HT1080 (cell line): ENCODE results near the gene MYO1D. TPM values are rescaled to one million over a fixed set of nuclear protein-coding genes. Genes with fewer than 3 reads are reported as not detected.
"Not testable (repeated sequence)": the region's sequence is repeated elsewhere in the genome, so short reads cannot be mapped to it uniquely, and the experiment has no call there.

Experiments
- DNase-seq: peaks from one replicate; pipeline ENCODE4 v3.0.0-alpha.2; 2015; ENCODE audit warnings: low read depth
- total RNA-seq: library from RNA; depleted of rRNA; stranded (reverse); fragments of >200 nt; shearing (Covaris generic); gene quantifications from 2 replicates; pipeline ENCODE4 v1.2.3, GENCODE V29; 2014

The MYO1D gene
- total RNA-seq, 1 experiment from 2014 or later: 4.5 TPM

DNA sequence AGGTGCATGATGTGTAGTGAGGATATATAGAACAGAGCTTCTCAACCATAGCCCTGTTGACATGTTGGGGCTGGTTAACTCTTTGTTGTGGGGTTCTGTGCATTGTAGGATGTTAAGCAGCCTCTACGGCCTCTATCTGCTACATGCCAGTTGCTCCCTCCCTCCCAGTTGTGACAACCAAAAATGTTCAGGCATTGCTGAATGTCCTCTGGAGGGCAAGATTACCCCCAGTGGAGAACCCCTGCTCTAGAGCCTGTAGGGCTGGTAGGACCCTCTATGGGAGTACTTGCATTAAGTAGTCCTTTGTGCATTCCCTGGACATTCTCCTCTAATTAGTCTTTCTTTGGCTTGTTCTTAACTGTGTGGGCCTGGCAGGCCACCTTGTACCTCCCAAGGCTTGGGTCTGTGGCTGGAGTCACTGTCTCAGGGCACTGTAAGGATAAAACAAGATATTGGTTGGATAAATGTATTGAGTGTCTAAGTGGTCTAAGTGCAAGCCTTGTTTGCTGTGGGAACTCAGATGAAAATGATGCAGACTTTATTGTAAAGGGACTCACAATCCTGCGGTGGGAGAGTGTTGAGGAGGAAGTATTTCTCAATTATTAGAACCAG lies 19.8 kb upstream of the MYO1D start:
- no peak for DNase-seq

DNA sequence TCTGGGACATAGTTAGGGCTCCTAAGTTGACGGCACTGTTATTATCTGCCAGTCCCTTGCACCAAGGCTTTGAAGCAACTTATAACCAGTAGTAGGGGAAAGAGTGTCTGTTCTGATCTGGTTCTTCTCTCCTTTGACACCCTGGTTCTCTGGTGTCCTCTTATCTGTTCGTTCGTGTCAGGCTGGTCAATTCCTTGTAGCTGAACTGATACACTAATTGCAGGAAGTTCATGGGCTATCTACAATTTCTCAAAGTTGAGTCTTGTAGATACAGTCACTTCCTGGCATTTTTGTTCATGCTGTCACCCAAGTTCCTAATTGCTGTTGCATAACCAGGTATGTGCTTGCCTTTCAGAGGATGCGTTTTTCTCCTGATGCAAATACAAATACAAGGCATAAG lies 17.3 kb upstream of the MYO1D start:
- DNase-seq: no peak

DNA sequence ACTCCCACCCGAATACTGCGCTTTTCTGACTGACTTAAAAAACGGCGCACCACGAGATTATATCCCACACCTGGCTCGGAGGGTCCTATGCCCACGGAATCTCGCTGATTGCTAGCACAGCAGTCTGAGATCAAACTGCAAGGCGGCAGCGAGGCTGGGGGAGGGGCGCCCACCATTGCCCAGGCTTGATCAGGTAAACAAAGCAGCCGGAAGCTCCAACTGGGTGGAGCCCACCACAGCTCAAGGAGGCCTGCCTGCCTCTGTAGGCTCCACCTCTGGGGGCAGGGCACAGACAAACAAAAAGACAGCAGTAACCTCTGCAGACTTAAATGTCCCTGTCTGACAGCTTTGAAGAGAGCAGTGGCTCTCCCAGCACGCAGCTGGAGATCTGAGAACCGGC lies 10.5 kb upstream of the MYO1D start:
- not testable (repeated sequence) for DNase-seq

DNA sequence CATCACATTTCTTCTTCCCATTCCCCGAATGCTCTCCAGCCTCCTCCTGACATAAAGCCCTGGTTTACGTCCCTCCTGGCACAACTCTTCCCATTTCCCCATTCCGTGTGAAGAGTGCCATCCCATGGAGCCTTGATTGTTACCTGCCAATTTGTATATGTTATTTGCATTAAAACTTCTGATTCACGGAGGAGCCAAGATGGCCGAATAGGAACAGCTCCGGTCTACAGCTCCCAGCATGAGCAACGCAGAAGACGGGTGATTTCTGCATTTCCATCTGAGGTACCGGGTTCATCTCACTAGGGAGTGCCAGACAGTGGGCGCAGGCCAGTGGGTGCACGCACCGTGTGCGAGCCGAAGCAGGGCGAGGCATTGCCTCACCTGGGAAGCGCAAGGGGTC lies 10.0 kb upstream of the MYO1D start:
- DNase-seq: not testable (repeated sequence)

DNA sequence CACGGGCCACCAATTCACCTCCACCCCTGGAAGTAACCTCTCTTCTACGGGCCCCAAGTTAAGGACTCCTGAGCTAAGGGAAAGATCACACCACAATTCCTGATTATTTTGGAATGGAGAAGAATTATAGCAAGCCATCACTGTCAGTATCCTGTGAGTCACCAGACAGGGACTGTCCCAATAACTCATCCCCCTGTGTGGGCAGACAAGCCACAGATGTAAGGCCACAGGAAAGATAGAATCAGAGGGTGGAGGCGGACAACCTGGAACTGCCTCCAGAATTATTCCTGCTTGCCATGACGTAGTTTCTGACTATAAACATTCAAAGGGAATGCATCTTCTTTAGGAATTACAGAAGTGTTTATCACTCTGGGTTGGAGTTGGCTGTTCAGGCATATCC lies 5.8 kb upstream of the MYO1D start:
- no peak for DNase-seq

DNA sequence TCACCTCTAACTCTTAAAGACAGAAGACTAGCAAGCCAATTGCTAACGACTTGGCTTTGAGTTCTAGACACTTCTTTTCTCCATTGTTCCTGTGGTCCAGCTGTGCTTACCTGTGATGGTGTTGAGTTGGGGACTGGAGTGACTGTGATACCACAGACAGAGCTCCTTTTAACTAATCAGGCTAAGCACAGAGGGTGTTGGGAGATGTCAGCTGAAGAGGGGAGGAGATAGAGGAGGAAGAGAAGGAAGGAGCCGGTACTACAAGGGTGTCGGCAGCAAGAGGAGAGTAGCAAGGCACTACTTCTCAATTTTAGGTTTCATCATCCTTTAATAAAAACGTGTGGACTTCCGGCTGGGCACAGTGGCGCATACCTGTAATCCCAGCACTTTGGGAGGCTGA lies 5.1 kb upstream of the MYO1D start:
- DNase-seq: no peak

DNA sequence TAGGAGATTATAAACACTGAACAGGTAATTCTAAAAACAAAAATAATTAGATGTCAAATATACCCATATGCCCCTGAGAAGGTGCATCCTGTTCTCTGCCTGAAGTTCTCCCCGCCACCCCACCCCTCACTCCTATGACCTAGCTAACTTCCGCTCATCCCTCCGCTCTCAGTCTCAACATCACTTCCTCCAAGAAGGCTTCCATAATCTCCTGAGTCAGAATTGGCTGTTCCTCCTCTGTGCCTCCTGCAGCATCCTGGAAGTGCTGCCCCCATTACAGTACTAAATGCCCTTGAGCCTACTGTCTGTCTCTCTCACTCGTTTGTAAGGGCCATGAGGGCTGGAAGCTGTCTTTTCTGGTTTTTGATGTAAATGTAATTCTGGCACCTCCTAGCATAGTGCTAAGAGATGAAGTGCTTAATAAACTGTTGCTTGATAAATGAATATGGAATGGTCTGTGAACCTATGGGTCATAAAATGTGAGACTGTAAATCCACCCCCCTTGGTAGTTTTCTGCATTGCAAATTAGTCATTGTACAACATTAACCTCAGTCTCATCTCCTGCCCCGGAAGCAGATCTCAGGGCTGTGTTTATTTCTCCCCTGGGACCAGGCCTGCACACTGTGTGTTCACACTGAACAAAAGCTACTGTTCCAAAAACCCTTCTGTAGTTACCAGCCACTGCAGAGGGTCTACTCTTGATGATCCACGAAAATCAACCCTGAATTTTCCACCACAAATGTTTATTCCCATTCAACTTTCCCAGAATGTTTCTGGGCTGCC lies 3.9 kb upstream of the MYO1D start:
- no peak for DNase-seq

DNA sequence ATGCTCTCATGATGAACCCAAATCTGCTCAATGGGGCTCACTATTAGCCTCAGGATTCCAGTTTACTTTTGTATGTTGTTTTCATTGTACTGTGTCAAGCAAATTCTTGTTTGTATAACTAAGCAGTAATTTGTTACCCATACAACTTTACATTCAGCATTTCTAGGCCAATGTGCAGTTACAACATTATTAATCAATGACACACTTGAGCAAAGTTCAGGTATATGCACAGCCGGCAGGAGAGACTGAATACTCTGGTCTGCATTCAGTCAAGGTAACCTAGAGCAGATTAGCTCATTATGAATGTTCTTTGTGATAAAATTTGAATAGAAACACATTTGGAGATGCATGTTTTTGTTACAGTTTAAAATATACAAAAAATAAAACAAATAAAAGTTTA lies 2.2 kb upstream of the MYO1D start:
- DNase-seq: no peak

DNA sequence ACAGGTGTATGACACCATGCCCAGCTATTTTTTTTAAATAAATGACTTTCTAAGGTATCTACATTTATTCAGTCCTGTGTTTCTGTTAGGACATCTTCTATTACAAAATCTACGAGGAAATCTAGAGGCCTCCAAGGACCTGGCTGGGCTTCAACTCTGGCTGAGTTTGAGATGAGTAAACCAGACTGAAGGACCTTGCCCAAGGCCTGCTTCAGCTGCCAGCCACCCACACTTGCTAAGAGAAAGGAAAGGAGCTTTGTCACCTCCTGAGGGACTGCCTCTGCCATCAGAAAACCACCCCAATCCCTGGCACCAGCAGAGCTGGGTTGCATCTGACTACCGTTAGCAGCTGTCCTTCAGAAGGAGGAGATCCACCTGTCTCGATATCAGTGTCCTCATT lies 1.3 kb upstream of the MYO1D start:
- DNase-seq: no peak

DNA sequence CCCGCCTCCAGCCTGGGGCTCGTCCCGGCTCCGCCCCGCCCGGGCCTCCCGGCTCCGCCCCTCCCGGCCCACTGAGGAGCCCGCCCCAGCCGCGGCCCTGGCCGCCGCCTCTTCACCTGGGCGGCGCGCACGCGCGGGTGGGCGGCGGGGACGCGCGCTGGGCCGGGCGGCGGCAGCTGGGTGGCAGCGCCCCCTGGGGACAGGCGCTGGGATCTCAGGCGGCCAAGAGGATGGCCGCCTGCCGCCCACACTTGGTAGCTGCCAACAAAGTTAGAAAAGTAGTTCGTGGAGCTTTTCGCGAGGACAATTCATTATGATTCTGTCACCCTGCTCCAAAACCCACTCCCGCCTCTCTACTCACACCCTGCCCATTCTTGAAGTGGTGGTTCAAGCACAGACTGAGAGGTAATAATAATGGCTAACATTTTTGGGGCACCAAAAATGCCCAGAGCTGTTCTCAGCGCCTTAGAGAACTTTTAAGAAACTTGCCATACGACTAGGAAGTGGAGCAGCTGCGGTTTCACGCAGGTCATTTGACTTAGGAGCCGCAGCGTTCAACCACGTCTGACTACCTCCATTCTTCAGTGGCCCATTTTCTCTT lies 340 bp upstream of the MYO1D start:
- peak; percentile 68 for DNase-seq

DNA sequence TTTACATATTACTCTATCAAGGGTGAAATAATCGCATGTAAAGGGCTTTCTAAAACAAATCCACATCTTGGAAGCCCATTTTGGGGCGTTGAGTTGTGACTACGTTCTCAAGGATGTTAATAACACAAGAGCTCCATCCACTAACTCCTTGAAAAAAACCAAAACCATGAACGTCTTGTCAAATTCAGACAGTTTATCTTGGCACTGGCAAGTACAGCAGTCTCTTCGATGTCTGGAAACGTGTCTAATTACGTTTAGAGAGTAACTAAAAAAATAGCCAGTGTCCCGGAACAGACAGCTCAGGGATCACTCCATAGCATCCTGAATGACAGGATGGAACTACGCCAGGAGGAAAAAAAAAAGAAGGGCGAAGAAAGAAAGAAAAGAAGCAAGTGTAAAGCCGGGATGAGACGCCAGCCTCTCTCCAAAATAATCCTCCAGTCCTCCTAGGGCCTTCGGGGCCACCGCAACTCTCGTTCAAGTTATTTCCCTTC lies 954 bp downstream of the MYO1D start:
- DNase-seq: peak; percentile 27

DNA sequence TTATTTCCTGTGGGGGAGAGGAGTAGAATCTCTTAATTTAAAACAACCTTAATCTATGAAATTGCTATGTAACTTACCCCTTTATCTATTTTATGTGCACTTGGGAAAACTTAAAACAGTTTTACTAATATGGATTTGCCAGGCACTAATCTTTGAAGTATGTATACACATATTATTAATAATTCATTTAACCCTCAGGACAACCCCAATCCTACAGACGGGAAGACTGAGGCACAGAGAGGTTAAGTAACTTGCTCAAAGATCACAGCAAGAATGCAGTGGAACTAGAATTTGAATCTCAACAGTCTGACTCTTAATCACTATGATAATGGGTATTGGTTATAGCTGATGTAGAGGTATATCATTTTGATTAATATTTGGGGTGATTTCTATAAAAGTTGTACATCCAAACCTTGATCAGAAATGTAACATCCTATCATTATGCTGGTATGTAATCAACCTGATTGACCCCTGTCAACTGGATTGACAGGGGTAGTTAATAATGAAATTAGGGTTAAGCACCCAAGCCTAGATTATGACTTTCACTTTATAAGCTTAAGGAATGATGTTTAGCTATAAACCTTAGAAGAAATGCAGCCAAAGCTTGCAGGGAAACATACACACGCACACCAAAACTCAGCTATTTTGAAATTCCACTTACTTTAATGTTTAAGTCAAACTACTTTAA lies 1.6 kb downstream of the MYO1D start:
- no peak for DNase-seq

DNA sequence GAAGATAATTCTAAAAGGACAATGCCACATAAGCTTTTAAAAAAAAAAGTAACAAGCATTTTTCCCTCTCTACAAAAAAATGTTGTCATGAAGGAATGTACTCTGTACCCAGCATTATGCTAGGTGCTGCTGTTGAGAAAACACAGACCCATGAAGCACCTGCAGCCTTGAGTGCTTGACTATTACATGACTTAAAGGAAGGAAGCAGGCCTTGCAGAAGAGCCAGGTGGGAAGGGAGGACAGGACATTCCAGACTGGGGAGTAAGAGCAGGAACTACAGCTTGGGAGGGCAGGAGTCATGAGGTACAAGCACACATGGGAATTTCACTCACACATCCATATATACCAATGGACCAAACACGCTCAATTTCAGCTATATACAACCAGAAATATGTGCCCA lies 3.8 kb downstream of the MYO1D start:
- no peak for DNase-seq

DNA sequence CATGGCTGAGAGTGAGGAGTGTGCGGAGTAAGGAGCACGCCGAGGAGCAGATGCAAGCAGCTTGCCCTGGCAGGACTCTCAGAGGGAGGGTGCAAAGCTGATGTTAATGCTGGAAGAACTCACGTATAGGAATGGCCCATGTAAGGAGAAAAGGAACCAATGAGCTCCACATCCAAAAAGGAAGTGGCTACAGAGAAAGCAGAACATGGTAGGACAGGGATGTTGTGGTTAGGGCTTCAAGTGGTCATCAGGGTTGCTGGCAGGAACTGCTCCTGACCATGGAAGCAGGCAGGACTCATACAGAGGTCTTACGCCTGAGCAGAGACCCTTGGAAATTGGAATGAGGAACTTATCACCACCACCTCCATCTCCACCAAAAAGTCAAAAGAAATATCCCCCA lies 5.2 kb downstream of the MYO1D start:
- no peak for DNase-seq

DNA sequence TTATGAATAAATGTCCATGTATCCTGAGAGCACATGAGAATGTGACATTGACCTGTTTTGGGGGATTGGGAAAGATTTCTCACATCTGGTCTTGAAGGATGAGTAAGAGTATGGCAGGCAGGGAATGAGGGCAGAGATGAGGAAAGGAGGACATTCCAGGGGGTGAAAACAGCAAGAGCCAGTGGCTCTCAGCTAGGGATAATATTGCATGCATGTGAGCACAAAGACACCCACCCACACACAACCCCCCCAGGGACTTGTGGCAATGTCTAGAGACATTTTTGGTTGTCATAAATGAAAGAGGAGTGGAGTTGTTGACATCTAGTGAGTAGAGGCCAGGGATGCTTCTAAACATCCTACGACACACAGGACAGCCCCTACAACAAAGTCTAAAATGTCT lies 6.0 kb downstream of the MYO1D start:
- no peak for DNase-seq

DNA sequence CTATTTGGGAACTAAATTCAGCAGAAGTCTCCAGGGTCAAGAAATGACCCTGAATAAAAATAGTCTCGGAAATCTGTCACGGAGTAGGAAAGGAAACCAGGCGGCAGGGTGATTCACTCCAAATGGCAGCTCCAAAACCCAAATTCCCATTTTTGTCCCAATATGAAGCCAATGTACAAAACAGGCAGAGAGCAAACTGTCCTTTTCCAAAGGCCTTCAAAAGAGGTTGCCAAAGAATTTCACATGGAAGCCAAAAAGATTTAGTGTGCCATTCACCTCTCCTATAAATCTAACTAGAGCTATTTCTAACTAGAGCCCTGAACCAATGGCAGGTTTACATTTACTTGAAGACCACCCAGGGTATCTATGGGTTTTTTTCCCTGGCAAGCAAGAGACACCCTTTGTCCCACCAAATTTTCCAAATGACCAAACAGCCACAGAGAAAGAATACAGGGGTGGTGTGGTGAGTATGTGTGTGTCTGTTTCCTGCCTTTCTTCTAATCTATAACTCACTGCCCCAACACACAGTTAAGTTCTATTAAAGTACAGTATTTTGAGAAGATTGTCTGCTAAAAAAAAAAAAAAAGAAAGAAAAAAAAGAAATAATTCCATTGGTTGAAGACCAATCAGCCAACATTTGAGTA lies 6.8 kb downstream of the MYO1D start:
- no peak for DNase-seq

DNA sequence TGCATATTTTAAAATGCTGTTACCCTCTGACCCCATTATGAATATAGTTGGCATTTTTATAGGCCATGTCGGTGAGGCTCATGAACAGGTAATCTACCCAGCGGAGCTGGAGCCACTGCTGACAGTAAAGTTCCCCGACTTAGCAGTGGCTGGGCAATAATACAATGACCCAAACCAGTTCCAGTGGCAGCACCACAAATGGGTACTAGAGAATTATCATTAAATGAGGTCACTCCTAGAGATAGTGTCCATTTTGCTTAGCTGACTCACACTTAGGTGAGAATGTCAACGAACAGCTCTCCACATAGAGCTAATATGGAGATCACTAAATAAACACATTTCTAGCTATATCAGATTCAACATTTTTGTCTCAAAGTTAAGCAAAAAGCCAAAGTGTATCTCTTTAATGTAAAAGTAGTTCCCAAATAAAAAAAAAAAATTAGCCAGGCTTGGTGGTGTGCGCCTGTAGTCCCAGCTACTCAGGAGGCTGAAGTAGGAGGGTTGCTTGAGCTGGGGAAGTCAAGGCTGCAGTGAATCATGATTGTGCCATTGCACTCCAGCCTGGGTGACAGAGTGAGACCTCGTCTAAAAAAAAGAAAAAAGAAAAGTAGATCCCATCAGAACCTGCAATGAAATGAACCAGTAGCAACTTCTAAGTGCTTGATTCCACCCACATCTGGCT lies 7.4 kb downstream of the MYO1D start:
- DNase-seq: no peak

DNA sequence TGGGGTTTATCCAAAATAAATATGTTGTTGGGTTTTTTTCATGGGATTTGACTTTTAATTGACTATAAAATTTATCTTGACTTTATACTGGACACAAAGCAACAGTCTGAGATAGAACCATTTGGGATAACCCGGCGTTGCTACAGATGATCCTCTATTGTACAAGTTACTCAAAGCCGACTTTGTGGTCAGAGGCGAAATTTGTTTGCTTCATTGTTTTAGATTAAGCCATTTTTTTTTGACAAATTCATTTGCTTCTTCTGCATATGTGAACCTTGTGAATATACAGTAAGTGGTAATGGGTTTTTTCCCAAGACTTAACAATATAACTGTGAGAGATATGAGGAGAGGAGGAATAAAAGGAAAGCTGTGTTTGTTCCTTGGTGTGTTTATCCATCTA lies 11.8 kb downstream of the MYO1D start:
- no peak for DNase-seq

DNA sequence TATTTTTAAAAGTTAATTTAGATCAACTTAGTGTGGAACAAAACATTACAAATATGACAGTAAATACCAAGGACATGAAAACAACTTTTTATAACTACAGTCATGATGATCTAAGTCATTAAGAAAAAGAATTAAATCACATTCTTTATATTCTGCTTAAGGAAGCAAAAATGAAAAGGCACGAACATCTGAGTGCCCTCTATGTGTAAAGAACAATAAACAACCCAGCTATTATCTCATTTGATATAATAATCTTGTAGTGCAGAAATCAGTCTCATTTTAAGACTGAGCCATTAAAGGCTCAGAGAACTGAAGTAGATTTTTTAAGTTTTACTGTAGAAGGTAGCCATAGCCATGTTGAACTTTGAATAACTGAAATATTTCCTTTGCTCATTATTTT lies 13.4 kb downstream of the MYO1D start:
- no peak for DNase-seq

DNA sequence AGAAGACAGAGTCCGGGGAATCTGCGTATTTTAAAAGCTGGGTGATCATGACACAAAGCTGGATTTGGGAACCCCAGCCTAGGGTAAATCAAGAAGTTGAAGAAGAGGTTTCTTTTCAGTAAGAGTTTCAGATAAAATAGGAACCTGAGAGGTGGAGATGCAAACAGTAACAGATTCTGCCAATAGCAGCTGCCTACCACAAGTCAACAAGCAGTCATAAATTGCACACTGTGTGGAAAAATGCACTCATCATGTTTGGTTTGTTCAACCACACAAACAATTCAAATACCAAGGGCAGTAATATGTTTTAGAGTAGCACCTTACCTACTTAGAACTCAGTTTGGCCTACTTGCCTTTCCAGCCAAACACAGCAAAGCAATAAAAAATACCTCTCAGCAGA lies 14.0 kb downstream of the MYO1D start:
- no peak for DNase-seq

DNA sequence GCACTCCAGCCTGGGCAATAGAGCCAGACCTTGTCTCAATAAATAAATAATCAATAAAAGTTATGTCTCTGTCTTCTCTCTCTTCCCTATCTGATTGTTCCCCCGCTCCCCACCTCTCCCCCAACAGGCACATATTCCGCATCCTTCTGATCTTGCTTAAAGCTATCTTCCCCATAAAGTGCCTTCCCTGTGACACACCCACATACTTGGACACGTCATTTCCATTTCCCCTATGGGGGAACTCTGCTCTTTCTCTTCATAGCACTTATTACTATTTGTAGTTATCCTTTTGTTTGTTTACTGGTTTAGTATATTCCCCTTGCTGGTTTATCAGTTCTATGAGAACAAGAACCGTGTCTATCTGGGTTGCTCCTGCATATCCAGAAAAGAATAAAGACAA lies 14.9 kb downstream of the MYO1D start:
- peak; percentile 9 for DNase-seq
